Lung (tissue), 12 donors: Measurements from ENCODE around the gene SPRTN. TPM values are rescaled to one million over a fixed set of nuclear protein-coding genes. Genes with fewer than 3 reads are reported as not detected.

Source experiments
- ATAC-seq: fragments of 200-7000 bp; cut with Tn5 transposase; one replicate; pipeline ENCODE4 v1.9.1; 2020; ENCODE audit warnings: moderate number of reproducible peaks; ENCODE audit not compliant: insufficient read depth, low FRiP score
- DNase-seq, 3 donors: peaks; one replicate each; pipeline ENCODE4 v3.0.0-alpha.2; 2013 to 2017
- H3K27ac ChIP-seq, 2 donors: one replicate each; pipeline ENCODE4 v1.5.1; 2013; ENCODE audit warnings: mild to moderate bottlenecking in 2 of 2, moderate library complexity in 2 of 2, control low read depth in 1 of 2, inconsistent platforms in 1 of 2, low read depth in 1 of 2, low read length in 1 of 2
- H3K27me3 ChIP-seq, 3 donors: one replicate each; pipeline ENCODE4 v1.5.1; 2013; ENCODE audit warnings: low read length in 2 of 3; ENCODE audit not compliant: control insufficient read depth in 3 of 3, insufficient read depth in 3 of 3
- H3K36me3 ChIP-seq, 4 donors: one replicate each; pipeline ENCODE4 v1.5.1; 2013; ENCODE audit warnings: low read length in 4 of 4, mild to moderate bottlenecking in 1 of 4, moderate library complexity in 1 of 4; ENCODE audit not compliant: control insufficient read depth in 4 of 4, insufficient read depth in 4 of 4
- H3K4me1 ChIP-seq, 5 donors: one replicate each; pipeline ENCODE4 v1.5.1; 2013; ENCODE audit warnings: low read length in 5 of 5, mild to moderate bottlenecking in 2 of 5, moderate library complexity in 1 of 5; ENCODE audit not compliant: control insufficient read depth in 5 of 5, insufficient read depth in 5 of 5
- H3K4me3 ChIP-seq: one replicate; pipeline ENCODE4 v1.5.1; 2013; ENCODE audit warnings: mild to moderate bottlenecking, control low read depth, moderate library complexity
- H3K9ac ChIP-seq, 2 donors: one replicate each; pipeline ENCODE4 v1.5.1; 2013; ENCODE audit warnings: low read length in 2 of 2, control low read depth in 1 of 2; ENCODE audit not compliant: insufficient read depth in 1 of 2
- H3K9me3 ChIP-seq, 4 donors: one replicate each; pipeline ENCODE4 v1.5.1; 2013; ENCODE audit warnings: low read length in 3 of 4, mild to moderate bottlenecking in 1 of 4, moderate library complexity in 1 of 4; ENCODE audit not compliant: control insufficient read depth in 4 of 4, insufficient read depth in 3 of 4
- CTCF ChIP-seq: IDR thresholded peaks from 2 replicates; pipeline ENCODE4 v1.5.1; 2012; ENCODE audit warnings: mild to moderate bottlenecking; ENCODE audit errors: control extremely low read depth, extremely low read depth
- WGBS, 2 donors: extraction: QIAGEN DNeasy Blood & Tissue Kit; methylation state at CpG; one replicate each; pipeline ENCODE4 v1.1.7; 2013; 5-methylcytosine and 5-hydroxymethylcytosine counted together
- polyA plus RNA-seq, 2 donors: library from polyadenylated mRNA; stranded (reverse); fragments of 200-250 nt; gene quantifications; one replicate each; pipeline ENCODE4 v1.2.1, GENCODE V29; 2013
- total RNA-seq, 2 donors: library from RNA; depleted of rRNA in 1 of 2; stranded (reverse); fragments of >200 nt in 1 of 2; gene quantifications; one replicate each; pipeline ENCODE4 v1.2.1, GENCODE V29; 2014 to 2021
- donor health status: control.
- donor health status: control.
- donor health status: Bipolar disorder and iron deficiency.
- donor health status: healthy.
- donor health status: DM: yes; HTN: yes; CAD: no.

SPRTN gene
- total and polyA plus RNA-seq, 4 donors = 3.6 to 13.5 (median 8.9) TPM

GRCh38 chr1:231376875-231377549 lies 38.9 kb downstream of the SPRTN start:
- Histone ChIP-seq H3K9me3 (no peaks in the 10 kb centered on the region), H3K4me1 (peaks cover 0 to 30% (median 2%) of the 10 kb centered on the region in 5 donors), H3K36me3 (peaks cover 0 to 2% (median 0%) of the 10 kb centered on the region in 4 donors), H3K4me3 (no peak overlapping the region), H3K9ac (no peak overlapping the region), H3K27ac (no peak overlapping the region), H3K27me3 (no peaks in the 10 kb centered on the region)
- DNase-seq (peak in 1 of 3 donors; percentile 16), ATAC-seq (no peak)
- TF ChIP-seq CTCF = no peak
- 62 to 74% methylated on average over 5 of the region's 5 CpGs for whole genome bisulfite sequencing, 2 donors

GRCh38 chr1:231381729-231382128 lies 43.6 kb downstream of the SPRTN start:
- 65 to 74% methylated on average over 2 of the region's 2 CpGs for WGBS, 2 donors
- Histone ChIP-seq H3K9me3 (no peaks in the 10 kb centered on the region), H3K27ac (no peak overlapping the region), H3K4me1 (peaks cover 0 to 61% (median 5%) of the 10 kb centered on the region in 5 donors), H3K36me3 (no peaks in the 10 kb centered on the region), H3K4me3 (no peak overlapping the region), H3K27me3 (no peaks in the 10 kb centered on the region), H3K9ac (no peak overlapping the region)
- no peak for DNase-seq
- ATAC-seq = no peak
- TF ChIP-seq CTCF = no peak

GRCh38 chr1:231382426-231382825 lies 44.3 kb downstream of the SPRTN start:
- DNase-seq (no peak), ATAC-seq (no peak)
- Histone ChIP-seq H3K4me3 (no peak overlapping the region), H3K9me3 (no peaks in the 10 kb centered on the region), H3K27me3 (no peaks in the 10 kb centered on the region), H3K9ac (no peak overlapping the region), H3K27ac (no peak overlapping the region), H3K4me1 (peaks cover 0 to 54% (median 5%) of the 10 kb centered on the region in 5 donors), H3K36me3 (no peaks in the 10 kb centered on the region)
- no peak for TF ChIP-seq CTCF
- 96 to 100% methylated on average over 3 of the region's 3 CpGs for WGBS, 2 donors
